HEK293T (cell line): ENCODE results near the gene RAB22A.

ENCODE experiments used
- CTCF ChIA-PET: fragments of 350-600 bp; formaldehyde crosslinking; extraction: SDS; loops from one replicate; lab custom pipeline; 2021; ENCODE audit warnings: antibody characterized with exemption, inconsistent platforms; lab: Yijun Ruan, JAX
- POLR2A ChIA-PET: fragments of 350-600 bp; formaldehyde crosslinking; extraction: SDS; loops from one replicate; lab custom pipeline; 2020; ENCODE audit warnings: antibody characterized with exemption, inconsistent platforms; lab: Yijun Ruan, JAX
- DNase-seq: peaks from one replicate; pipeline ENCODE4 v3.0.0; 2012; ENCODE audit warnings: mixed read lengths; ENCODE audit errors: extremely low spot score
- ARNT ChIP-seq: fragments of 450-650 bp; IDR thresholded peaks from 2 replicates; pipeline ENCODE4 v1.6.1; 2017; ENCODE audit warnings: mild to moderate bottlenecking
- BHLHE40 ChIP-seq: fragments of 450-650 bp; IDR thresholded peaks from 2 replicates; pipeline ENCODE4 v1.6.1; 2016; ENCODE audit warnings: mild to moderate bottlenecking, moderate library complexity, borderline replicate concordance
- CTBP1 ChIP-seq: fragments of 450-650 bp; IDR thresholded peaks from 2 replicates; pipeline ENCODE4 v1.6.1; 2016; ENCODE audit warnings: borderline replicate concordance
- ELF4 ChIP-seq: fragments of 450-650 bp; IDR thresholded peaks from 2 replicates; pipeline ENCODE4 v1.6.1; 2017; ENCODE audit warnings: antibody characterized with exemption
- FOXA1 ChIP-seq: fragments of 450-650 bp; IDR thresholded peaks from 2 replicates; pipeline ENCODE4 v1.6.1; 2016; ENCODE audit warnings: mild to moderate bottlenecking
- FOXK2 ChIP-seq: fragments of 450-650 bp; IDR thresholded peaks from 2 replicates; pipeline ENCODE4 v1.6.1; 2016; ENCODE audit warnings: mild to moderate bottlenecking
- FOXM1 ChIP-seq: fragments of 450-650 bp; IDR thresholded peaks from 2 replicates; pipeline ENCODE4 v1.6.1; 2017; ENCODE audit warnings: mild to moderate bottlenecking, borderline replicate concordance
- HDGF ChIP-seq: fragments of 450-650 bp; IDR thresholded peaks from 2 replicates; pipeline ENCODE4 v1.6.1; 2017; ENCODE audit warnings: antibody characterized with exemption, borderline replicate concordance
- L3MBTL2 ChIP-seq: fragments of 450-650 bp; conservative IDR thresholded peaks from 2 replicates; pipeline ENCODE4 v1.6.1; 2016; ENCODE audit warnings: mild to moderate bottlenecking
- LEF1 ChIP-seq: fragments of 450-650 bp; IDR thresholded peaks from 2 replicates; pipeline ENCODE4 v1.6.1; 2017; ENCODE audit warnings: mild to moderate bottlenecking, borderline replicate concordance
- NFRKB ChIP-seq: fragments of 450-650 bp; IDR thresholded peaks from 2 replicates; pipeline ENCODE4 v1.6.1; 2016; ENCODE audit warnings: mild to moderate bottlenecking, moderate library complexity
- PKNOX1 ChIP-seq: fragments of 450-650 bp; IDR thresholded peaks from 2 replicates; pipeline ENCODE4 v1.6.1; 2016
- SP1 ChIP-seq: fragments of 450-650 bp; IDR thresholded peaks from 2 replicates; pipeline ENCODE4 v1.6.1; 2017
- SUZ12 ChIP-seq: fragments of 450-650 bp; IDR thresholded peaks from 2 replicates; pipeline ENCODE4 v1.6.1; 2016; ENCODE audit warnings: mild to moderate bottlenecking
- TARDBP ChIP-seq: fragments of 450-650 bp; IDR thresholded peaks from 2 replicates; pipeline ENCODE4 v1.6.1; 2016
- ZNF384 ChIP-seq: fragments of 450-650 bp; IDR thresholded peaks from 2 replicates; pipeline ENCODE4 v1.6.1; 2016

Gene RAB22A

DNA sequence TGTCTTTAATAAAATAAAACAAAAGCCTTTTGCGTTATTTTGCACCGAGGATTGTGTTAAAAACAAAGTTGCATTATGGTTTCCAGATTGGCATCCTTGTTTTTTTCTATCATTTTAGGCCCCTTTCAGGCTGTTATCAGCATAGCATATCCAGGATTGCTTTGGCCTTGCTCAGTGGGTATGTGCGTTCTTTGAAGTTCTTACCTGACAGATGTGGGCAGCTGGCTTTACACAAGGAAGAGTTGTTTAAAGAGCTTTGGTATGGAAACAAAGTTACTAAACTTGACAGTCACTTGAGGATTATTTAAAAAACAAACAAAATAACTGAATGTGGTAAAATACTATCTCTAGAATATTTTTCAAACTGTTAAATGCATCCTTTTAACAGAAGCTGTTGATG lies 86.1 kb downstream of the RAB22A start:
- ChIA-PET POLR2A (no interaction called here), CTCF (no interaction called here)
- DNase-seq: no peak
- TF ChIP-seq SP1: no peak
- TF ChIP-seq L3MBTL2: no peak
- no peak for TF ChIP-seq PKNOX1
- no peak for TF ChIP-seq NFRKB
- no peak for TF ChIP-seq FOXK2
- no peak for TF ChIP-seq ELF4
- TF ChIP-seq SUZ12: no peak
- no peak for TF ChIP-seq ARNT
- TF ChIP-seq LEF1: no peak
- TF ChIP-seq BHLHE40: no peak
- TF ChIP-seq ZNF384: no peak
- no peak for TF ChIP-seq FOXA1
- no peak for TF ChIP-seq HDGF
- TF ChIP-seq CTBP1: no peak
- no peak for TF ChIP-seq FOXM1

DNA sequence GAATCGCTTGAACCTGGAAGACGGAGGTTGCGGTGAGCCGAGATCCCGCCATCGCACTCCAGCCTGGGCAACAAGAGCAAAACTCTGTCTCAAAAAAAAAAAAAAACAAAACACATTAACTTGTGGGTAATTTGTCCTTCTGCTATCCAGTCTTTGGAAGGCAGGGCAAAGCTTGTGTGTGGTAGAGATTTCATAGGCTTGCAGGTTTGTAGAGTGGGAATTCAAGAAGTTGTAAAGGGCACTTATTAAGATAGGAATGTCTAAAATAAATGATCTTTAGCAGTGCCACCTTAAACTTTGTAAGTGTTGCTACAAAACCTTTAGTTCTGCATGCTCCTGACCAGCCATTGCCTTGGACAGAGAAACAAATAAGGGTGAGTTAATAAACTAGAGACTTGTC lies 87.9 kb downstream of the RAB22A start:
- POLR2A ChIA-PET: no interaction called here
- no peak for DNase-seq
- TF ChIP-seq ELF4: no peak
- CTCF ChIA-PET: no interaction called here

DNA sequence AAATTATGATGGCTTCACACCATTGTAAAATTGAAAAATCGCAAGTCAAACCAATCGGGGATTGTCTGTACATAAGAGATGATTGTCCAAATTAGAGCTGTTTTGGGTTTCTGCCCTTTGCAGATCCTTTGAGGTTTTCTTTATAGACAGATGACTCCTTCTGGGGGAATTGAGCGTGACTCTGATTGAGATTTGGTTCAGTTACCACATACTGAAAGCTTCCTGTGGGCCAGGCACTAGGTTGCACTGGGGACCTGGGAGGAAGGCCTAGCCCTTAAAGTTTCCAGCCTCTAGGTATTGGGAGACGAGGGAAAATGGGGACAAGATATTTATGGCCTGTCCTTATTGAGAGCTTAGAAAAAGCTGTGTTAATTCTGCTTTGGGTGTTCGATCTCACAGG lies 88.7 kb downstream of the RAB22A start:
- DNase-seq: no peak
- ChIA-PET CTCF (interaction anchor here (0.6 kb wide), 1 partner anchor 41 kb away, joined by 3 read pairs; no protein-coding TSS in a partner anchor), POLR2A (no interaction called here)
- TF ChIP-seq FOXM1 (no peak), ZNF384 (no peak), L3MBTL2 (no peak), ELF4 (no peak), FOXK2 (no peak)

- ChIA-PET POLR2A (interaction anchor here (2.9 kb wide), 1 partner anchor 10 kb away, joined by 12 read pairs; the partner anchor contains the start of gene VAPB), CTCF (no interaction called here)
- no peak for DNase-seq
- TF ChIP-seq SP1: no peak
Observed at GRCh38 chr20:58399926-58400325, 90.4 kb downstream of the RAB22A start.

DNA sequence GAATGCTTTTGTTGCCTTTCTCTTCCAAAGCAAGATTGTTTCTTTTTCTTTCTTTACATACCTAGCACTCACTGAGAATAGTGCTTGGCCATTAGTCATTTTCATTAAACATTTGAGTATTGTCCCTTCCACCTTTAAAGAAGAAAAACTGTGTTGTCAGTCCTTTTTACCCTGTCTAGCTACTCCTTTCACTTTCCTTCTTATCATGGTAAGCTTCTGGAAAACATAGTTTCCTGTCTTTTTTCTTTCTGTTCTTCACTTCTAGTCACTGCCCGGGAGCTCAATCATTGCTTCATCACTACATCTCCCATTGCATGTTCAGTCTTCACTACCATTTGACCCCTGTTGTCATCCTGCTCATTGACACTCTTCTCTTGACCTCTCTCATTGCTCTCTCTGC lies 91.6 kb downstream of the RAB22A start:
- no peak for TF ChIP-seq NFRKB
- no peak for TF ChIP-seq BHLHE40
- no peak for TF ChIP-seq HDGF
- no peak for TF ChIP-seq PKNOX1
- TF ChIP-seq CTBP1: no peak
- CTCF ChIA-PET: no interaction called here
- POLR2A ChIA-PET: interaction anchor here (2.9 kb wide), 1 partner anchor 12 kb away, joined by 12 read pairs; the partner anchor contains the start of gene VAPB
- DNase-seq: no peak

DNA sequence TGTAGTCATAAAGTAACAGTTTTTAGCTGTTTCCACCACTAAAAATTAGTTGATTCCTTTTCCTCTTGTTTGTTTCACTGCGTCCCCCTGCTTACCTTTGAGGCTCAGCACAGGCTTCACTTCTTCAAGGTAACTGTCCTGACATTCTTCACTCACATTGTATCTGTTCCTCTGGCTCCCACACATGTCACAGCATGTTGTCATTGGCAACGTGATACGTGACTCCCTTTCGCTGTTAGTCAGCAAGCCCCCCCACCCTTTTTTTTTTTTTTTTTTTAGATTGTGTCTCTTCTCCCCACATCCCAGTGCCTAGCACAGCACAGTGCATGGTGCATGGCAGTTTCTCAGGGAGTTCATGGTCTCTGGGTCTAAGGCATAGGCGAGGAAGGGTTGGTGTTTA lies 92.8 kb downstream of the RAB22A start:
- ChIA-PET CTCF (interaction anchor here (0.5 kb wide), 1 partner anchor 1546 kb away, joined by 3 read pairs; no protein-coding TSS in a partner anchor), POLR2A (no interaction called here)
- TF ChIP-seq CTBP1: no peak
- no peak for TF ChIP-seq BHLHE40
- no peak for TF ChIP-seq SP1
- TF ChIP-seq ARNT: no peak
- TF ChIP-seq L3MBTL2: no peak
- TF ChIP-seq PKNOX1: no peak
- no peak for DNase-seq

GRCh38 chr20:58402827-58403226 lies 93.3 kb downstream of the RAB22A start:
- no peak for DNase-seq
- ChIA-PET POLR2A (no interaction called here), CTCF (interaction anchor here (0.5 kb wide), 1 partner anchor 1546 kb away, joined by 3 read pairs; no protein-coding TSS in a partner anchor)
- TF ChIP-seq HDGF: no peak
- TF ChIP-seq FOXA1: no peak
- no peak for TF ChIP-seq NFRKB
- no peak for TF ChIP-seq ELF4
- TF ChIP-seq BHLHE40: no peak
- TF ChIP-seq FOXK2: no peak

- ChIA-PET POLR2A (no interaction called here), CTCF (no interaction called here)
- no peak for DNase-seq
- TF ChIP-seq FOXK2: no peak
- no peak for TF ChIP-seq FOXA1
- TF ChIP-seq HDGF: no peak
- no peak for TF ChIP-seq CTBP1
- no peak for TF ChIP-seq NFRKB
- TF ChIP-seq BHLHE40: no peak
- TF ChIP-seq TARDBP: no peak
- no peak for TF ChIP-seq L3MBTL2
- TF ChIP-seq LEF1: no peak
- TF ChIP-seq ZNF384: no peak
- TF ChIP-seq SUZ12: no peak
- no peak for TF ChIP-seq PKNOX1
- no peak for TF ChIP-seq ELF4
- no peak for TF ChIP-seq FOXM1
- no peak for TF ChIP-seq ARNT
Observed at GRCh38 chr20:58403272-58403671, 93.8 kb downstream of the RAB22A start.
